Measurements from ENCODE around the gene MEG3. TPM values are rescaled to one million over a fixed set of nuclear protein-coding genes. Genes with fewer than 3 reads are reported as not detected.

Gene MEG3
- total RNA-seq, 1 experiment from 2014 or later, result 62.4 TPM

DNA sequence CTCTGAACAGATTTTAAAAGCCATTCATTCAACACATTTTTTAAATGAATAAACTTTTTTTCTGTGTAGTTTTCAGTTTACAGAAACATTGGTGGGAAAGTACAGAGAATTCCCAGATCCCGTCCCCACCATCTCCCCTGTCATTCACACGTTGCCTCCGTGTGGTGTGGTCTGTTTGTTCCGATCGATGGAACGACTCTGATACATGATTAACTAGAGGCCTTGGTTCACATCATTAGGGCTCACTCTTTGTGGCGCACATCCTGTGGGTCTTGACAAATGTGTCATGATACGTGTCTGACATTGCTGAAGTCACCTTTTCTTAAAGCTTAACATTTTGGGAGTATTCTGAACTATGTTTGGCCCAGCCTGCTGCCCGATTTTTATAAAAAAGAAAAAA lies 18.5 kb downstream of the MEG3 start:
- Histone ChIP-seq H3K27ac (ENCODE audit: low read length) (no peak overlapping the region), H3K36me3 (ENCODE audit: control insufficient read depth, insufficient read depth, low read length) (no peaks in the 10 kb centered on the region), H3K27me3 (ENCODE audit: control insufficient read depth, insufficient read depth, low read length) (no peaks in the 10 kb centered on the region), H3K4me3 (ENCODE audit: low read depth in 2 of 2, low read length in 2 of 2) (no peak overlapping the region), H3K9me3 (ENCODE audit: control insufficient read depth, insufficient read depth, low read depth, low read length) (no peaks in the 10 kb centered on the region), H3K4me1 (ENCODE audit: control insufficient read depth, insufficient read depth, low read length) (no peaks in the 10 kb centered on the region)
- no TSS peak for BruUV-seq (replicated peaks)
- DNase-seq (ENCODE audit: low read depth, low spot score) (no peak), ATAC-seq (no peak)
- in situ Hi-C loops (cut with HindIII; ENCODE audit: low pct_unique_long_range_greater_than_20kb, low sequenced_read_pairs), result no loop called here
- TF ChIP-seq, protein P1, sequence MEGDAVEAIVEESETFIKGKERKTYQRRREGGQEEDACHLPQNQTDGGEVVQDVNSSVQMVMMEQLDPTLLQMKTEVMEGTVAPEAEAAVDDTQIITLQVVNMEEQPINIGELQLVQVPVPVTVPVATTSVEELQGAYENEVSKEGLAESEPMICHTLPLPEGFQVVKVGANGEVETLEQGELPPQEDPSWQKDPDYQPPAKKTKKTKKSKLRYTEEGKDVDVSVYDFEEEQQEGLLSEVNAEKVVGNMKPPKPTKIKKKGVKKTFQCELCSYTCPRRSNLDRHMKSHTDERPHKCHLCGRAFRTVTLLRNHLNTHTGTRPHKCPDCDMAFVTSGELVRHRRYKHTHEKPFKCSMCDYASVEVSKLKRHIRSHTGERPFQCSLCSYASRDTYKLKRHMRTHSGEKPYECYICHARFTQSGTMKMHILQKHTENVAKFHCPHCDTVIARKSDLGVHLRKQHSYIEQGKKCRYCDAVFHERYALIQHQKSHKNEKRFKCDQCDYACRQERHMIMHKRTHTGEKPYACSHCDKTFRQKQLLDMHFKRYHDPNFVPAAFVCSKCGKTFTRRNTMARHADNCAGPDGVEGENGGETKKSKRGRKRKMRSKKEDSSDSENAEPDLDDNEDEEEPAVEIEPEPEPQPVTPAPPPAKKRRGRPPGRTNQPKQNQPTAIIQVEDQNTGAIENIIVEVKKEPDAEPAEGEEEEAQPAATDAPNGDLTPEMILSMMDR (IDR thresholded peaks at IDR 0.05), result no peak
- TF ChIP-seq SIN3A (IDR thresholded peaks at IDR 0.05; ENCODE audit: borderline replicate concordance, insufficient read depth, low read depth, low read length) (no peak), POLR2AphosphoS5 (IDR thresholded peaks at IDR 0.05; ENCODE audit: low read depth, low read length) (no peak), REST (IDR thresholded peaks at IDR 0.05; ENCODE audit: insufficient read depth in 1 of 2, low read depth in 2 of 2, low read length in 1 of 2) (no peak), TCF7L2 (IDR thresholded peaks at IDR 0.05; ENCODE audit: low read depth, low read length) (no peak)
- intact Hi-C loops (cut with micrococcal nuclease; ENCODE audit: unreplicated experiment), result no loop called here
- ChIA-PET CTCF (no interaction called here), POLR2A (interaction anchor here (0.5 kb wide), 1 partner anchor 389 kb away, joined by 4 read pairs; no protein-coding TSS in a partner anchor)

DNA sequence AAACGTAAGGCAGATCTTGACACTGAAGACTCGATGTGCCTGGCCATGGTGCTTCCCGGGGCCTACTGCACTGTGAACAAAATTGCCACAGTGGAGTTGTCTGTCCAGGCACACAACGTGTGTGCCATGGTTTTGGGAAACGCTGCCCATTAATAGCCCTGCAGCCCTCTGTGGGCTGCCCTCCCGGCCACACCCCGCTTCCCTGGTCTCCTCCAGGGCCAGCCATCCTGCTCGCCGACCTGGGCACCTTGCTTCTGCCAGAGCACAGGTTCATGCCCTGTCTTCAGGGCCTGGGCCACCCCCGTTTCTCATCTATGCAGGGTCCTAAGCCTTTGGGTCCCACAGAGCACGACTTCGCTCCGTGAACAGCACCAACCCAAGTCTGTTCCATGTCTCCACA lies 18.9 kb downstream of the MEG3 start:
- ChIA-PET POLR2A (no interaction called here), CTCF (no interaction called here)
- intact Hi-C loops (cut with micrococcal nuclease; ENCODE audit: unreplicated experiment), result no loop called here

More for the DNA sequence above, 18.9 kb downstream of the MEG3 start:
- Histone ChIP-seq H3K27me3 (ENCODE audit: control insufficient read depth, insufficient read depth, low read length) (no peaks in the 10 kb centered on the region), H3K4me1 (ENCODE audit: control insufficient read depth, insufficient read depth, low read length) (no peaks in the 10 kb centered on the region), H3K4me3 (ENCODE audit: low read depth in 2 of 2, low read length in 2 of 2) (no peak overlapping the region), H3K36me3 (ENCODE audit: control insufficient read depth, insufficient read depth, low read length) (no peaks in the 10 kb centered on the region), H3K9me3 (ENCODE audit: control insufficient read depth, insufficient read depth, low read depth, low read length) (no peaks in the 10 kb centered on the region), H3K27ac (ENCODE audit: low read length) (no peak overlapping the region)
- TF ChIP-seq, protein P1 (IDR thresholded peaks at IDR 0.05), result no peak
- TF ChIP-seq REST (IDR thresholded peaks at IDR 0.05; ENCODE audit: insufficient read depth in 1 of 2, low read depth in 2 of 2, low read length in 1 of 2) (no peak), TCF7L2 (IDR thresholded peaks at IDR 0.05; ENCODE audit: low read depth, low read length) (no peak)
- BruUV-seq (replicated peaks), result no TSS peak
- in situ Hi-C loops (cut with HindIII; ENCODE audit: low pct_unique_long_range_greater_than_20kb, low sequenced_read_pairs), result no loop called here
- DNase-seq (ENCODE audit: low read depth, low spot score), result no peak
- no peak for ATAC-seq

Measured in Panc1 (cell line).